GM18520 (cell line): ENCODE measurements around the gene TMCO1.
A peak's percentile ranks its signal among the peaks of the same experiment; 100 is the strongest.
"Not testable (repeated sequence)": the region's sequence is repeated elsewhere in the genome, so short reads cannot be mapped to it uniquely, and the experiment has no call there.

ENCODE experiments used
- ATAC-seq: cut with Tn5 transposase; IDR thresholded peaks from one replicate; pipeline ENCODE4 v1.9.1; 2021; ENCODE audit not compliant: unreplicated experiment

TMCO1 gene

GRCh38 chr1:165747632-165748447 lies 20.8 kb downstream of the TMCO1 start:
- no peak for ATAC-seq

- ATAC-seq, result not testable (repeated sequence)
These were observed 23.8 kb downstream of the TMCO1 start for GRCh38 chr1:165744913-165745312.

GRCh38 chr1:165742194-165742593 lies 26.5 kb downstream of the TMCO1 start:
- no peak for ATAC-seq

GRCh38 chr1:165738794-165739193 lies 29.9 kb downstream of the TMCO1 start:
- peak; percentile 97 for ATAC-seq

GRCh38 chr1:165737196-165737595 lies 31.5 kb downstream of the TMCO1 start:
- ATAC-seq, result no peak

- ATAC-seq, result no peak
These were observed 33.8 kb downstream of the TMCO1 start for GRCh38 chr1:165734906-165735305.

GRCh38 chr1:165726841-165727240 lies 41.8 kb downstream of the TMCO1 start:
- ATAC-seq, result no peak

- ATAC-seq, result no peak
These were observed 42.5 kb downstream of the TMCO1 start for GRCh38 chr1:165726169-165726568.

GRCh38 chr1:165717918-165718515 lies 50.7 kb downstream of the TMCO1 start:
- no peak for ATAC-seq

GRCh38 chr1:165716265-165717051 lies 52.2 kb downstream of the TMCO1 start:
- not testable (repeated sequence) for ATAC-seq

- no peak for ATAC-seq
These were observed 55.9 kb downstream of the TMCO1 start for GRCh38 chr1:165712764-165713163.

GRCh38 chr1:165707984-165708706 lies 60.5 kb downstream of the TMCO1 start:
- no peak for ATAC-seq

GRCh38 chr1:165703648-165704047 lies 65.0 kb downstream of the TMCO1 start:
- ATAC-seq, result no peak

- ATAC-seq, result not testable (repeated sequence)
These were observed 66.7 kb downstream of the TMCO1 start for GRCh38 chr1:165701922-165702321.

- no peak for ATAC-seq
These were observed 69.1 kb downstream of the TMCO1 start for GRCh38 chr1:165699577-165699976.

- no peak for ATAC-seq
These were observed 70.0 kb downstream of the TMCO1 start for GRCh38 chr1:165698761-165699052.

GRCh38 chr1:165697881-165698760 lies 70.5 kb downstream of the TMCO1 start, which contains the start of gene ALDH9A1:
Gene ALDH9A1 (minus strand): TSS chr1:165698562. CDS start chr1:165698558, 4 bp downstream.
- peak; percentile 82 for ATAC-seq

GRCh38 chr1:165697491-165697880 lies 71.2 kb downstream of the TMCO1 start:
- ATAC-seq, result no peak

- ATAC-seq, result no peak
These were observed 72.0 kb downstream of the TMCO1 start for GRCh38 chr1:165696625-165697100.

- ATAC-seq, result no peak
These were observed 73.6 kb downstream of the TMCO1 start for GRCh38 chr1:165695031-165695430.
